ENCODE data around the gene MGAT1. TPM values are rescaled to one million over a fixed set of nuclear protein-coding genes. Genes with fewer than 3 reads are reported as not detected.

The MGAT1 gene
- total RNA-seq, 1 donor from 2014 or later = 45.6 TPM

DNA sequence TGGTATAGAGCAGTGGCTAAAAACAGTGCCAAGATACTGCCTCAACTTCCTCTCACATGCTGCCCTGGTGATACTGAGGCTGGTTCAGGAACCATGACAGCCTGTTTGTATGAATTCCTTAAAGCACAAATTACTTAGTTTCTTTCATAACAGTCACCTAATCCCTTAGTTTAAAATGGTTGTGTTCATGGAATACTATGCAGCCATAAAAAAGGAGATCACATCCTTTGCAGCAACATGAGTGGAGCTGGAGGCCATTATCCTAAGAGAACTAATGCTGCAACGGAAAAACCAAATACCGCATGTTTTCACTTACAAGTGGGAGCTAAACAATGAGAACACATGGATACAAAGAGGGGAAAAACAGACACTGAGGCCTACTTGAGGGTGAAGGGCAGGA is 36.6 kb upstream of the MGAT1 start:
- no peaks in the 10 kb centered on the region for H3K27me3 Mint-ChIP-seq (ENCODE audit: unreplicated experiment)
- peaks cover 2% of the 10 kb centered on the region for H3K9me3 Mint-ChIP-seq (ENCODE audit: unreplicated experiment)
- TF ChIP-seq, protein P1, sequence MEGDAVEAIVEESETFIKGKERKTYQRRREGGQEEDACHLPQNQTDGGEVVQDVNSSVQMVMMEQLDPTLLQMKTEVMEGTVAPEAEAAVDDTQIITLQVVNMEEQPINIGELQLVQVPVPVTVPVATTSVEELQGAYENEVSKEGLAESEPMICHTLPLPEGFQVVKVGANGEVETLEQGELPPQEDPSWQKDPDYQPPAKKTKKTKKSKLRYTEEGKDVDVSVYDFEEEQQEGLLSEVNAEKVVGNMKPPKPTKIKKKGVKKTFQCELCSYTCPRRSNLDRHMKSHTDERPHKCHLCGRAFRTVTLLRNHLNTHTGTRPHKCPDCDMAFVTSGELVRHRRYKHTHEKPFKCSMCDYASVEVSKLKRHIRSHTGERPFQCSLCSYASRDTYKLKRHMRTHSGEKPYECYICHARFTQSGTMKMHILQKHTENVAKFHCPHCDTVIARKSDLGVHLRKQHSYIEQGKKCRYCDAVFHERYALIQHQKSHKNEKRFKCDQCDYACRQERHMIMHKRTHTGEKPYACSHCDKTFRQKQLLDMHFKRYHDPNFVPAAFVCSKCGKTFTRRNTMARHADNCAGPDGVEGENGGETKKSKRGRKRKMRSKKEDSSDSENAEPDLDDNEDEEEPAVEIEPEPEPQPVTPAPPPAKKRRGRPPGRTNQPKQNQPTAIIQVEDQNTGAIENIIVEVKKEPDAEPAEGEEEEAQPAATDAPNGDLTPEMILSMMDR (IDR thresholded peaks at IDR 0.05; ENCODE audit: partially characterized antibody, unreplicated experiment) = no peak
- no peaks in the 10 kb centered on the region for H3K4me1 Mint-ChIP-seq (ENCODE audit: low read depth, unreplicated experiment)
- no peak overlapping the region for H3K4me3 Mint-ChIP-seq (ENCODE audit: unreplicated experiment)
- H3K27ac Mint-ChIP-seq (ENCODE audit: unreplicated experiment) = no peak overlapping the region
- peaks cover 11% of the 10 kb centered on the region for H3K36me3 Mint-ChIP-seq (ENCODE audit: unreplicated experiment)
- DNase-seq = no peak

GRCh38 chr5:180837478-180837877 is 34.9 kb upstream of the MGAT1 start:
- TF ChIP-seq, protein P1 (IDR thresholded peaks at IDR 0.05; ENCODE audit: partially characterized antibody, unreplicated experiment) = no peak
- no peak overlapping the region for H3K27ac Mint-ChIP-seq (ENCODE audit: unreplicated experiment)

GRCh38 chr5:180832638-180833068 is 30.0 kb upstream of the MGAT1 start:
- no peak overlapping the region for H3K27ac Mint-ChIP-seq (ENCODE audit: unreplicated experiment)
- H3K27me3 Mint-ChIP-seq (ENCODE audit: unreplicated experiment) = peaks cover 10% of the 10 kb centered on the region
- TF ChIP-seq, protein P1 (IDR thresholded peaks at IDR 0.05; ENCODE audit: partially characterized antibody, unreplicated experiment) = no peak

More at GRCh38 chr5:180837478-180837877, 34.9 kb upstream of the MGAT1 start:
- peaks cover 15% of the 10 kb centered on the region for H3K36me3 Mint-ChIP-seq (ENCODE audit: unreplicated experiment)
- H3K4me1 Mint-ChIP-seq (ENCODE audit: low read depth, unreplicated experiment) = no peaks in the 10 kb centered on the region
- peaks cover 2% of the 10 kb centered on the region for H3K9me3 Mint-ChIP-seq (ENCODE audit: unreplicated experiment)
- H3K4me3 Mint-ChIP-seq (ENCODE audit: unreplicated experiment) = no peak overlapping the region
- H3K27me3 Mint-ChIP-seq (ENCODE audit: unreplicated experiment) = no peaks in the 10 kb centered on the region
- DNase-seq = no peak

GRCh38 chr5:180831139-180832093 is 28.8 kb upstream of the MGAT1 start:
- Mint-ChIP-seq H3K36me3 (ENCODE audit: unreplicated experiment) (peaks cover 22% of the 10 kb centered on the region), H3K4me3 (ENCODE audit: unreplicated experiment) (peak overlapping the region; percentile 99), H3K27ac (ENCODE audit: unreplicated experiment) (peak overlapping the region; percentile 100), H3K4me1 (ENCODE audit: low read depth, unreplicated experiment) (peaks cover 5% of the 10 kb centered on the region), H3K27me3 (ENCODE audit: unreplicated experiment) (peaks cover 10% of the 10 kb centered on the region), H3K9me3 (ENCODE audit: unreplicated experiment) (peaks cover 20% of the 10 kb centered on the region)
- peak; percentile 85 for DNase-seq
- TF ChIP-seq, protein P1 (IDR thresholded peaks at IDR 0.05; ENCODE audit: partially characterized antibody, unreplicated experiment) = no peak

More at GRCh38 chr5:180832638-180833068, 30.0 kb upstream of the MGAT1 start:
- Mint-ChIP-seq H3K36me3 (ENCODE audit: unreplicated experiment) (peaks cover 20% of the 10 kb centered on the region), H3K4me3 (ENCODE audit: unreplicated experiment) (peak overlapping the region; percentile 99), H3K9me3 (ENCODE audit: unreplicated experiment) (peaks cover 20% of the 10 kb centered on the region), H3K4me1 (ENCODE audit: low read depth, unreplicated experiment) (peaks cover 5% of the 10 kb centered on the region)
- DNase-seq = no peak
